HepG2 (cell line): Measurements from ENCODE around the gene KIAA0930. TPM values are rescaled to one million over a fixed set of nuclear protein-coding genes. Genes with fewer than 3 reads are reported as not detected.
A peak's percentile ranks its signal among the peaks of the same experiment; 100 is the strongest.

Source experiments
- IRF2 ChIP-seq: IDR thresholded peaks from 2 replicates; pipeline ENCODE4 v1.6.1; 2018; ENCODE audit warnings: missing genetic modification reagents, missing compliant biosample characterization
- ISX ChIP-seq: sonication (generic); formaldehyde crosslinking; conservative IDR thresholded peaks from 2 replicates; pipeline ENCODE4 v1.5.0; 2020; ENCODE audit warnings: missing genetic modification reagents
- NFIC ChIP-seq: IDR thresholded peaks from 2 replicates; pipeline ENCODE4 v1.6.1; 2012; ENCODE audit warnings: mild to moderate bottlenecking, low read length, inconsistent platforms
- THAP11 ChIP-seq: IDR thresholded peaks from 2 replicates; pipeline ENCODE4 v1.6.1; 2016; ENCODE audit warnings: missing biosample characterization, missing genetic modification reagents
- ZFP37 ChIP-seq: sonication (generic); formaldehyde crosslinking; IDR thresholded peaks from 2 replicates; pipeline ENCODE4 v1.4.0; 2020; ENCODE audit warnings: missing genetic modification reagents, borderline replicate concordance
- ZMYM3 ChIP-seq: sonication (generic); formaldehyde crosslinking; IDR thresholded peaks from 2 replicates; pipeline ENCODE4 v1.5.1; 2020; ENCODE audit warnings: mild to moderate bottlenecking, missing genetic modification reagents
- ZNF234 ChIP-seq: sonication (generic); formaldehyde crosslinking; conservative IDR thresholded peaks from 2 replicates; pipeline ENCODE4 v1.5.1; 2020; ENCODE audit warnings: mild to moderate bottlenecking, missing genetic modification reagents
- ZNF788 ChIP-seq: sonication (generic); formaldehyde crosslinking; IDR thresholded peaks from 2 replicates; pipeline ENCODE4 v1.5.0; 2020; ENCODE audit warnings: mild to moderate bottlenecking, missing genetic modification reagents, borderline replicate concordance
- polyA plus RNA-seq, 8 experiments: library from polyadenylated mRNA; depleted of rRNA in 3 of 8; stranded (reverse) in 7 of 8; unstranded in 1 of 8; fragments of >200 nt; fragmentation: Illumina TruSeq in 4 of 8; extraction: Trizol in 4 of 8; gene quantifications; 2 replicates each; pipeline versions ENCODE4 v1.2.1 to v1.2.3, GENCODE V29; 2011 to 2016; ENCODE audit warnings: low read depth in 4 of 8, missing spikeins in 1 of 8, mixed read lengths in 1 of 8; ENCODE audit not compliant: insufficient read depth in 1 of 8
- total RNA-seq, 5 experiments: library from RNA; depleted of rRNA; stranded (reverse); fragments of >200 nt; fragmentation: Illumina TruSeq; extraction: Trizol; gene quantifications; 2 replicates each; pipeline ENCODE4 v1.2.3, GENCODE V29; 2016; ENCODE audit warnings: low read depth in 1 of 5
- TF ChIP-seq, protein P1 (sequence below): fragments of 450-650 bp; IDR thresholded peaks from 2 replicates; pipeline ENCODE4 v1.6.1; 2016
- TF ChIP-seq, protein P2 (sequence below): sonication (generic); formaldehyde crosslinking; IDR thresholded peaks from 2 replicates; pipeline ENCODE4 v1.4.0; 2020; ENCODE audit warnings: missing genetic modification reagents, mild to moderate bottlenecking, borderline replicate concordance
- TF ChIP-seq, protein P3 (sequence below): IDR thresholded peaks from 2 replicates; pipeline ENCODE4 v1.6.1; 2016; ENCODE audit warnings: missing compliant biosample characterization, missing genetic modification reagents, borderline replicate concordance
- TF ChIP-seq, protein P4 (sequence below): sonication (generic); formaldehyde crosslinking; conservative IDR thresholded peaks from 2 replicates; pipeline ENCODE4 v1.8.0; 2022; ENCODE audit warnings: mild to moderate bottlenecking, moderate library complexity, missing genetic modification reagents
- TF ChIP-seq, protein P5 (sequence below): sonication (generic); formaldehyde crosslinking; IDR thresholded peaks from 2 replicates; pipeline ENCODE4 v1.8.0; 2022; ENCODE audit warnings: missing genetic modification reagents, low read depth, mild to moderate bottlenecking, borderline replicate concordance

KIAA0930 gene
- total and polyA plus RNA-seq, 2 of the 13 experiments (the other 11 are each of a cell fraction or from before 2014, with no cell fraction given), result 27.0 to 38.2 TPM

DNA sequence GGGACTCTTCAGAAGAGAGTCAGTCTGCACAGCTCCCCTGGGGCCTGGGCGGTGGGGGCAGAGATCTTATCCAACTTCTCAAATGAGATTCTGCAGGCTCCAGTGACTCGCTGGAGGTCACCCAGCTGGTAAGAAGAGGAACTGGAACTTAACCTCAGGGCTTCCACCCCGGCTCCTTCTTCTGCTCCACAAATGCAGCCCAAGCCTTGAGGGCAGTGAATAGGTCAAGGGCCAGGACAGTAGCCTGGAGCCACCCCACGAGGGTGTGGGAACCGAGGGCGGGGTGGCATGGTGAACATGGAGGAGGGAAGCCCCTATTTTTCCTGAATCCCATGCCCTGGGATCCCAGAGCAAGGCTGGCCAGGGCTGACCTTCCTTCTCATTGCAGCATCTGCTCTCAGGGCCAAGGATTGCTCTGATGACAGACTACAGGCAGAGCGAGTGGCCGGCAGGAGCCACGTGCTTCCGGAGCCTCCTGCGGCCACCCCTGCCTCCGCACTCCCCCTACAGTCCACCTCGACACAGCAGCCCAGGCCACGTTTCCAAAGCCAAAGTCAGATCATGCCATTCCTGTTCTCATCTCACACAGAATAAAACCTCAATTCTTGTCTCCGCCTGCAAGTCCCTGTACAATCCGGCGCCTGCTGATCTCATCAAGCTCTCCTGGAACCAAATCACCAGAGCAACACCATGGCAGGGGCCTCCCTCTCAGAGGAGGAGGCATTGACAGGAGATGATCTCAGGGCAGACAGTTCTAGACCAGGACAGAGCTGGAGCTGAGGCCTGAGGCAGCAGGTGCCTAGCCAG lies 23.0 kb upstream of the KIAA0930 start (continued):
- TF ChIP-seq ZNF788 (CRISPR knock-in tag), result peak; percentile 66; the same call in 1 of the 2 replicates
- no peak for TF ChIP-seq NFIC
- TF ChIP-seq, protein P1, sequence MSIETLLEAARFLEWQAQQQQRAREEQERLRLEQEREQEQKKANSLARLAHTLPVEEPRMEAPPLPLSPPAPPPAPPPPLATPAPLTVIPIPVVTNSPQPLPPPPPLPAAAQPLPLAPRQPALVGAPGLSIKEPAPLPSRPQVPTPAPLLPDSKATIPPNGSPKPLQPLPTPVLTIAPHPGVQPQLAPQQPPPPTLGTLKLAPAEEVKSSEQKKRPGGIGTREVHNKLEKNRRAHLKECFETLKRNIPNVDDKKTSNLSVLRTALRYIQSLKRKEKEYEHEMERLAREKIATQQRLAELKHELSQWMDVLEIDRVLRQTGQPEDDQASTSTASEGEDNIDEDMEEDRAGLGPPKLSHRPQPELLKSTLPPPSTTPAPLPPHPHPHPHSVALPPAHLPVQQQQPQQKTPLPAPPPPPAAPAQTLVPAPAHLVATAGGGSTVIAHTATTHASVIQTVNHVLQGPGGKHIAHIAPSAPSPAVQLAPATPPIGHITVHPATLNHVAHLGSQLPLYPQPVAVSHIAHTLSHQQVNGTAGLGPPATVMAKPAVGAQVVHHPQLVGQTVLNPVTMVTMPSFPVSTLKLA, result peak; percentile 87
- peak; percentile 43; the same call in 1 of the 2 replicates for TF ChIP-seq IRF2 (CRISPR knock-in tag)
- TF ChIP-seq, protein P2, sequence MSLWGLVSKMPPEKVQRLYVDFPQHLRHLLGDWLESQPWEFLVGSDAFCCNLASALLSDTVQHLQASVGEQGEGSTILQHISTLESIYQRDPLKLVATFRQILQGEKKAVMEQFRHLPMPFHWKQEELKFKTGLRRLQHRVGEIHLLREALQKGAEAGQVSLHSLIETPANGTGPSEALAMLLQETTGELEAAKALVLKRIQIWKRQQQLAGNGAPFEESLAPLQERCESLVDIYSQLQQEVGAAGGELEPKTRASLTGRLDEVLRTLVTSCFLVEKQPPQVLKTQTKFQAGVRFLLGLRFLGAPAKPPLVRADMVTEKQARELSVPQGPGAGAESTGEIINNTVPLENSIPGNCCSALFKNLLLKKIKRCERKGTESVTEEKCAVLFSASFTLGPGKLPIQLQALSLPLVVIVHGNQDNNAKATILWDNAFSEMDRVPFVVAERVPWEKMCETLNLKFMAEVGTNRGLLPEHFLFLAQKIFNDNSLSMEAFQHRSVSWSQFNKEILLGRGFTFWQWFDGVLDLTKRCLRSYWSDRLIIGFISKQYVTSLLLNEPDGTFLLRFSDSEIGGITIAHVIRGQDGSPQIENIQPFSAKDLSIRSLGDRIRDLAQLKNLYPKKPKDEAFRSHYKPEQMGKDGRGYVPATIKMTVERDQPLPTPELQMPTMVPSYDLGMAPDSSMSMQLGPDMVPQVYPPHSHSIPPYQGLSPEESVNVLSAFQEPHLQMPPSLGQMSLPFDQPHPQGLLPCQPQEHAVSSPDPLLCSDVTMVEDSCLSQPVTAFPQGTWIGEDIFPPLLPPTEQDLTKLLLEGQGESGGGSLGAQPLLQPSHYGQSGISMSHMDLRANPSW (CRISPR knock-in tag), result 0 out of 2 replicates have a peak, but pooled peaks have one; percentile 57
- TF ChIP-seq, protein P3, sequence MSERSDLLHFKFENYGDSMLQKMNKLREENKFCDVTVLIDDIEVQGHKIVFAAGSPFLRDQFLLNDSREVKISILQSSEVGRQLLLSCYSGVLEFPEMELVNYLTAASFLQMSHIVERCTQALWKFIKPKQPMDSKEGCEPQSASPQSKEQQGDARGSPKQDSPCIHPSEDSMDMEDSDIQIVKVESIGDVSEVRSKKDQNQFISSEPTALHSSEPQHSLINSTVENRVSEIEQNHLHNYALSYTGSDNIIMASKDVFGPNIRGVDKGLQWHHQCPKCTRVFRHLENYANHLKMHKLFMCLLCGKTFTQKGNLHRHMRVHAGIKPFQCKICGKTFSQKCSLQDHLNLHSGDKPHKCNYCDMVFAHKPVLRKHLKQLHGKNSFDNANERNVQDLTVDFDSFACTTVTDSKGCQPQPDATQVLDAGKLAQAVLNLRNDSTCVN, result peak; percentile 80; the same call in 1 of the 2 replicates
- TF ChIP-seq ZFP37, result no peak
- TF ChIP-seq ISX (CRISPR knock-in tag), result no peak
- no peak for TF ChIP-seq ZNF234 (CRISPR knock-in tag)
- TF ChIP-seq THAP11 (CRISPR knock-in tag), result peak; percentile 68
- TF ChIP-seq, protein P4, sequence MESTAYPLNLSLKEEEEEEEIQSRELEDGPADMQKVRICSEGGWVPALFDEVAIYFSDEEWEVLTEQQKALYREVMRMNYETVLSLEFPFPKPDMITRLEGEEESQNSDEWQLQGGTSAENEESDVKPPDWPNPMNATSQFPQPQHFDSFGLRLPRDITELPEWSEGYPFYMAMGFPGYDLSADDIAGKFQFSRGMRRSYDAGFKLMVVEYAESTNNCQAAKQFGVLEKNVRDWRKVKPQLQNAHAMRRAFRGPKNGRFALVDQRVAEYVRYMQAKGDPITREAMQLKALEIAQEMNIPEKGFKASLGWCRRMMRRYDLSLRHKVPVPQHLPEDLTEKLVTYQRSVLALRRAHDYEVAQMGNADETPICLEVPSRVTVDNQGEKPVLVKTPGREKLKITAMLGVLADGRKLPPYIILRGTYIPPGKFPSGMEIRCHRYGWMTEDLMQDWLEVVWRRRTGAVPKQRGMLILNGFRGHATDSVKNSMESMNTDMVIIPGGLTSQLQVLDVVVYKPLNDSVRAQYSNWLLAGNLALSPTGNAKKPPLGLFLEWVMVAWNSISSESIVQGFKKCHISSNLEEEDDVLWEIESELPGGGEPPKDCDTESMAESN, result peak; percentile 56; the same call in 1 of the 2 replicates
- TF ChIP-seq, protein P5, sequence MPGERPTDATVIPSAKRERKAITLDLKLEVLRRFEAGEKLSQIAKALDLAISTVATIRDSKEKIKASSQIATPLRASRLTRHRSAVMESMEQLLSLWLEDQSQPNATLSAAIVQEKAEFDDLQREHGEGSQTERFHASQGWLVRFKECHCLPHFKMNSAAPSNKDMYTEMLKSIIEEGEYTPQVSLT, result no peak
- TF ChIP-seq ZMYM3 (CRISPR knock-in tag), result peak; percentile 78
